Measurements from ENCODE around the gene LILRB5. TPM values are rescaled to one million over a fixed set of nuclear protein-coding genes. Genes with fewer than 3 reads are reported as not detected.
"Not testable (repeated sequence)": the region's sequence is repeated elsewhere in the genome, so short reads cannot be mapped to it uniquely, and the experiment has no call there.

Gene LILRB5
- total and polyA plus RNA-seq, 3 donors from 2014 or later, result 1.9 to 8.7 (median 4.4) TPM

DNA sequence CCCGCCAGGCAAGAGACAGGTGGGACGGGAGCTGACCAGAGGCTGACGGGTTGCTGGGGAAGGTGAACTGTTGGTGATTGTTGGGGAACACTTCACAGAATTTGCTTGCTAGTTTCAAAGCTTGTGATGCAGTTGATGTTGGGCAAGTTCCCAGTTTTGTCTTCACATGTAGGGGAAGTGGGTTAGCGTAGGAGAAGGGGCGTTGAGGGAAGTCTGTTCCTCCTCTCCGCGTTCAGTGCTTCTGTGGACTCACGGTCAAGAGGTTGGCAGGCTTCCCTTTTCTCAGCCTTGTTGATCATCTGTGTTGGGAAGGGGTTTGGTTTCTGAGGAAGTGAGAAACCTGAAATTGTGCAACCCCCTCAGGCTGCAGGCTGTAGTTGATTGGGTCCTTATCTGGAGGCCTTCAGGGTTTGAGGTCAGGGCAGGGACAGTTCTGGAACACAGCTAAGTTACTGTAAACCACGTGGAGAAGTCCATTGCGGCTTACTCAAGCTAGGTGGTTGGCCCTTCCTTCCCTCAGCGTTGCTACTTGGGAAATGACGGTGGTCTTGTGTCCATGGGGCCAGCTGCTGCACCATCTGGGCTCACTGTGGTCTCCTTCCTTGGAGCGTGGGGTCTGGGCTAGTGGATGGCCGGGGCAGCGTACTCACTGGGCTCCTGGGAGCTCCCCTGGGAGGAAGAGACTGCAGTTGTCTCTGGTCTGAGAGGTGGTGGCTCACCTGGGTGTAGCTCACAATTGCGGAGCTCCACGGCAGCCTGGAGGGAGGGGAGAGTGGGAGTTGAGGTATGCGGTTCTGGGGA lies 48.9 kb downstream of the LILRB5 start:
- H3K36me3 ChIP-seq (ENCODE audit: low read depth, missing control alignments), result no peaks in the 10 kb centered on the region
- H3K27ac ChIP-seq, result peak overlapping the region; percentile 47 to 75
- WGBS, 2 donors, result 63 to 76% methylated on average over 17 to 18 of the region's 18 CpGs

GRCh38 chr19:54207676-54207982 lies 49.4 kb downstream of the LILRB5 start:
- Histone ChIP-seq H3K36me3 (ENCODE audit: low read depth, missing control alignments) (no peaks in the 10 kb centered on the region), H3K4me3 (no peak overlapping the region), H3K9me3 (no peaks in the 10 kb centered on the region), H3K27me3 (no peaks in the 10 kb centered on the region), H3K4me1 (peaks cover 70% of the 10 kb centered on the region), H3K27ac (peak overlapping the region; percentile 47 to 75)
- TF ChIP-seq CTCF (IDR thresholded peaks at IDR 0.05), result no peak
- TF ChIP-seq POLR2A (IDR thresholded peaks at IDR 0.05), result no peak
- 60 to 71% methylated on average over 5 of the region's 5 CpGs for WGBS, 2 donors
- intact Hi-C loops (cut with DNase I; ENCODE audit: low total_unique reads), result no loop called here
- no peak for DNase-seq

More for the DNA sequence above, 48.9 kb downstream of the LILRB5 start:
- DNase-seq, result peak; percentile 78
- no peaks in the 10 kb centered on the region for H3K27me3 ChIP-seq
- H3K4me1 ChIP-seq, result peaks cover 64% of the 10 kb centered on the region
- no peak overlapping the region for H3K4me3 ChIP-seq
- H3K9me3 ChIP-seq, result no peaks in the 10 kb centered on the region
- intact Hi-C loops (cut with DNase I; ENCODE audit: low total_unique reads), result no loop called here
- TF ChIP-seq POLR2A (IDR thresholded peaks at IDR 0.05) (no peak), CTCF (IDR thresholded peaks at IDR 0.05) (no peak)

GRCh38 chr19:54207193-54207592 lies 49.9 kb downstream of the LILRB5 start:
- H3K4me3 ChIP-seq; DNase-seq; H3K36me3 ChIP-seq (ENCODE audit: low read depth, missing control alignments); intact Hi-C loops (cut with DNase I; ENCODE audit: low total_unique reads); H3K9me3 ChIP-seq; H3K27me3 ChIP-seq: not testable (repeated sequence)
- H3K27ac ChIP-seq, result peak overlapping the region; percentile 47 to 75
- 69 to 78% methylated on average over 23 of the region's 23 CpGs for WGBS, 2 donors
- H3K4me1 ChIP-seq, result peaks cover 74% of the 10 kb centered on the region

DNA sequence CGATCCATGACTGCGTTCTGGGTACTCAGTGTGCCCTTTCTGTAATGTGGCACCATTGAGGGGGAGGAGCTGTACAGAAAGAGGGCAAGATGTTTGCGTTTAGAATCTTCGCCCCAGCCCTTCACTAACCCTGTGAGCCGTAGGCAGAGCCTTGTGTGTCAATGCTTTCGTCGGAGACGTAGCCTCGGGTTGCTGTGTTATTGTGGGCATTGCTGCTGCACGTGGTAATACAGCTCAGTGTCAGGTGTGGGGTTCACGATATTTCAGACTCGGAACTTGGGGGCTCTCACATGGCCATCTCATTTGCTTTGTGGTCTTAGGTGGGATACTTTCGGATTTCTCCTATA lies 50.3 kb downstream of the LILRB5 start:
- Histone ChIP-seq H3K9me3 (no peaks in the 10 kb centered on the region), H3K27ac (peak overlapping the region; percentile 47 to 75), H3K4me1 (peaks cover 78% of the 10 kb centered on the region), H3K27me3 (no peaks in the 10 kb centered on the region), H3K4me3 (no peak overlapping the region), H3K36me3 (ENCODE audit: low read depth, missing control alignments) (no peaks in the 10 kb centered on the region)
- DNase-seq, result no peak
- no peak for TF ChIP-seq CTCF (IDR thresholded peaks at IDR 0.05)
- TF ChIP-seq POLR2A (IDR thresholded peaks at IDR 0.05), result no peak
- intact Hi-C loops (cut with DNase I; ENCODE audit: low total_unique reads), result no loop called here
- 74 to 84% methylated on average over 11 to 13 of the region's 13 CpGs for WGBS, 2 donors

- H3K27me3 ChIP-seq, result no peaks in the 10 kb centered on the region
- H3K36me3 ChIP-seq (ENCODE audit: low read depth, missing control alignments), result no peaks in the 10 kb centered on the region
- H3K9me3 ChIP-seq, result no peaks in the 10 kb centered on the region
- peaks cover 81% of the 10 kb centered on the region for H3K4me1 ChIP-seq
- peak overlapping the region; percentile 44 to 75 for H3K27ac ChIP-seq
- no peak for TF ChIP-seq POLR2A (IDR thresholded peaks at IDR 0.05)
- no peak for TF ChIP-seq CTCF (IDR thresholded peaks at IDR 0.05)
- no peak for DNase-seq
- intact Hi-C loops (cut with DNase I; ENCODE audit: low total_unique reads), result no loop called here
- 90 to 92% methylated on average over 18 to 27 of the region's 27 CpGs for WGBS, 2 donors
- no peak overlapping the region for H3K4me3 ChIP-seq
Measured at GRCh38 chr19:54206030-54206830, 50.8 kb downstream of the LILRB5 start.
